SK-N-SH treated with all-trans-retinoic acid at 6 μM for 48 hours (cell line): ENCODE results near the gene UHRF2.

Experiments
- ATAC-seq: fragments of 200-7000 bp; cut with Tn5 transposase; 3 replicates; pipeline ENCODE4 v1.9.1; 2020; ENCODE audit warnings: mild to moderate bottlenecking, moderate library complexity
- ARNTL ChIP-seq: fragments of 450-650 bp; formaldehyde crosslinking; IDR thresholded peaks from 2 replicates; pipeline ENCODE4 v1.5.0; 2020; ENCODE audit warnings: low read depth, mild to moderate bottlenecking, moderate library complexity, borderline replicate concordance
- BACH2 ChIP-seq: fragments of 250-450 bp; sonication (Bioruptor Pico); IDR thresholded peaks from 2 replicates; pipeline ENCODE4 v1.9.0; 2021; ENCODE audit warnings: mild to moderate bottlenecking, borderline replicate concordance
- CREB5 ChIP-seq: fragments of 250-450 bp; sonication (Bioruptor Pico); IDR thresholded peaks from 2 replicates; pipeline ENCODE4 v1.5.1; 2020; ENCODE audit warnings: low read depth, mild to moderate bottlenecking, moderate library complexity
- CSRNP3 ChIP-seq: fragments of 250-450 bp; sonication (Bioruptor Pico); IDR thresholded peaks from 2 replicates; pipeline ENCODE4 v1.5.1; 2021; ENCODE audit warnings: mild to moderate bottlenecking, moderate library complexity
- ESRRG ChIP-seq: fragments of 250-450 bp; sonication (Bioruptor Pico); IDR thresholded peaks from 2 replicates; pipeline ENCODE4 v1.6.1; 2021; ENCODE audit warnings: mild to moderate bottlenecking
- GLIS3 ChIP-seq: fragments of 250-450 bp; sonication (Bioruptor Pico); IDR thresholded peaks from 2 replicates; pipeline ENCODE4 v1.5.0; 2020; ENCODE audit warnings: mild to moderate bottlenecking, moderate library complexity
- ISL1 ChIP-seq: fragments of 250-450 bp; sonication (Bioruptor Pico); IDR thresholded peaks from 2 replicates; pipeline ENCODE4 v2.1.2; 2022; ENCODE audit warnings: mild to moderate bottlenecking, moderate library complexity
- PATZ1 ChIP-seq: fragments of 250-450 bp; sonication (Bioruptor Pico); IDR thresholded peaks from 2 replicates; pipeline ENCODE4 v1.8.0; 2020; ENCODE audit warnings: mild to moderate bottlenecking, moderate library complexity, borderline replicate concordance
- POU6F1 ChIP-seq: fragments of 250-450 bp; sonication (Bioruptor Pico); IDR thresholded peaks from 2 replicates; pipeline ENCODE4 v1.8.0; 2021; ENCODE audit warnings: low read depth, mild to moderate bottlenecking, moderate library complexity, borderline replicate concordance
- PPARA ChIP-seq: fragments of 250-450 bp; sonication (Bioruptor Pico); IDR thresholded peaks from 2 replicates; pipeline ENCODE4 v1.5.0; 2020; ENCODE audit warnings: mild to moderate bottlenecking, borderline replicate concordance
- RARB ChIP-seq: fragments of 250-450 bp; sonication (Bioruptor Pico); IDR thresholded peaks from 2 replicates; pipeline ENCODE4 v1.8.0; 2021; ENCODE audit warnings: mild to moderate bottlenecking, moderate library complexity
- SNAI2 ChIP-seq: fragments of 250-450 bp; sonication (Bioruptor Pico); IDR thresholded peaks from 2 replicates; pipeline ENCODE4 v1.5.0; 2020; ENCODE audit warnings: mild to moderate bottlenecking, moderate library complexity
- TCF4 ChIP-seq: fragments of 250-450 bp; sonication (Bioruptor Pico); IDR thresholded peaks from 2 replicates; pipeline ENCODE4 v1.8.0; 2021; ENCODE audit warnings: mild to moderate bottlenecking, moderate library complexity, borderline replicate concordance
- TOX ChIP-seq: fragments of 250-450 bp; sonication (Bioruptor Pico); IDR thresholded peaks from 2 replicates; pipeline ENCODE4 v1.8.0; 2021; ENCODE audit warnings: mild to moderate bottlenecking, moderate library complexity, borderline replicate concordance
- TSHZ2 ChIP-seq: fragments of 250-450 bp; sonication (Bioruptor Pico); IDR thresholded peaks from 2 replicates; pipeline ENCODE4 v1.5.0; 2020; ENCODE audit warnings: mild to moderate bottlenecking, moderate library complexity
- ZFP3 ChIP-seq: fragments of 250-450 bp; sonication (Bioruptor Pico); IDR thresholded peaks from 2 replicates; pipeline ENCODE4 v1.5.0; 2020; ENCODE audit warnings: mild to moderate bottlenecking, moderate library complexity
- ZFP30 ChIP-seq: fragments of 450-650 bp; formaldehyde crosslinking; IDR thresholded peaks from 2 replicates; pipeline ENCODE4 v1.5.0; 2022; ENCODE audit warnings: mild to moderate bottlenecking, moderate library complexity
- ZNF565 ChIP-seq: fragments of 450-650 bp; formaldehyde crosslinking; conservative IDR thresholded peaks from 2 replicates; pipeline ENCODE4 v1.5.0; 2020; ENCODE audit warnings: low read depth, mild to moderate bottlenecking, moderate library complexity
- ZNF70 ChIP-seq: fragments of 450-650 bp; formaldehyde crosslinking; IDR thresholded peaks from 2 replicates; pipeline ENCODE4 v1.5.0; 2020; ENCODE audit warnings: mild to moderate bottlenecking, moderate library complexity
- ZNF8 ChIP-seq: fragments of 450-650 bp; formaldehyde crosslinking; IDR thresholded peaks from 2 replicates; pipeline ENCODE4 v1.5.0; 2020; ENCODE audit warnings: mild to moderate bottlenecking, moderate library complexity

UHRF2 gene

GRCh38 chr9:6473151-6473550 lies 60.2 kb downstream of the UHRF2 start:
- ATAC-seq = no peak
- no peak for TF ChIP-seq CREB5 (CRISPR knock-in tag)
- no peak for TF ChIP-seq ZNF8 (CRISPR knock-in tag)
- no peak for TF ChIP-seq ZNF565 (CRISPR knock-in tag)
- no peak for TF ChIP-seq TSHZ2 (CRISPR knock-in tag)
- TF ChIP-seq ARNTL (CRISPR knock-in tag) = no peak
- no peak for TF ChIP-seq ZFP30
- TF ChIP-seq ESRRG (CRISPR knock-in tag) = no peak
- no peak for TF ChIP-seq CSRNP3
- no peak for TF ChIP-seq PPARA (CRISPR knock-in tag)

- no peak for ATAC-seq
- TF ChIP-seq ISL1 (CRISPR knock-in tag) (no peak), TOX (CRISPR knock-in tag) (no peak), ZNF70 (CRISPR knock-in tag) (no peak), ZFP3 (CRISPR knock-in tag) (no peak), BACH2 (CRISPR knock-in tag) (no peak), ARNTL (CRISPR knock-in tag) (no peak), ZFP30 (no peak), CSRNP3 (no peak)
Measured at GRCh38 chr9:6479959-6480358, 67.0 kb downstream of the UHRF2 start.

- ATAC-seq = no peak
- no peak for TF ChIP-seq TCF4 (CRISPR knock-in tag)
- TF ChIP-seq PATZ1 (CRISPR knock-in tag) = no peak
- no peak for TF ChIP-seq CREB5 (CRISPR knock-in tag)
- TF ChIP-seq TOX (CRISPR knock-in tag) = no peak
Measured at GRCh38 chr9:6484210-6484609, 71.2 kb downstream of the UHRF2 start.

GRCh38 chr9:6488395-6488794 lies 75.4 kb downstream of the UHRF2 start:
- no peak for ATAC-seq
- TF ChIP-seq RARB (no peak), ZNF8 (CRISPR knock-in tag) (no peak), CSRNP3 (no peak), GLIS3 (no peak), ZFP3 (CRISPR knock-in tag) (no peak), SNAI2 (CRISPR knock-in tag) (no peak), ARNTL (CRISPR knock-in tag) (no peak), ZNF565 (CRISPR knock-in tag) (no peak), TCF4 (CRISPR knock-in tag) (no peak), POU6F1 (CRISPR knock-in tag) (no peak)
